H1 (cell line): ENCODE data around the gene MGMT. TPM values are rescaled to one million over a fixed set of nuclear protein-coding genes. Genes with fewer than 3 reads are reported as not detected.

Experiments
- CTCF ChIA-PET: fragments of 300-600 bp; sonication (Branson Sonifier 250); formaldehyde crosslinking; loops from one replicate; lab custom pipeline; 2021; ENCODE audit not compliant: partially characterized antibody; lab: Charles Lee
- POLR2A ChIA-PET: fragments of 300-600 bp; sonication (Branson Sonifier 250); formaldehyde crosslinking; loops from one replicate; lab custom pipeline; 2021; ENCODE audit warnings: inconsistent platforms; ENCODE audit not compliant: partially characterized antibody; lab: Charles Lee
- DNase-seq, 2 experiments: peaks; one replicate each; pipeline versions ENCODE4 v3.0.0 to v3.0.0-alpha.2; 2010 to 2022; ENCODE audit warnings: low spot score in 2 of 2, low read depth in 1 of 2, mixed read lengths in 1 of 2
- FAIRE-seq: peaks from 2 replicates; lab custom pipeline; 2011; peaks lifted over from hg19 to GRCh38; lab: Jason Lieb, UNC
- H2AFZ ChIP-seq: 2 replicates; pipeline ENCODE4 v1.8.1; 2012; ENCODE audit warnings: low read length, inconsistent platforms
- H2AK5ac ChIP-seq: 2 replicates; pipeline ENCODE4 v1.6.1; 2013; ENCODE audit warnings: low read depth, low read length
- H2BK120ac ChIP-seq: replicated peaks from 2 replicates; pipeline ENCODE3; 2013; ENCODE audit warnings: low read depth, low read length, inconsistent platforms
- H2BK12ac ChIP-seq: 2 replicates; pipeline ENCODE4 v1.6.1; 2013; ENCODE audit warnings: low read depth, low read length
- H2BK15ac ChIP-seq: 2 replicates; pipeline ENCODE4 v1.6.1; 2013; ENCODE audit warnings: low read length
- H2BK20ac ChIP-seq: 2 replicates; pipeline ENCODE4 v1.6.1; 2013; ENCODE audit warnings: low read length
- H2BK5ac ChIP-seq: 2 replicates; pipeline ENCODE4 v1.6.1; 2013; ENCODE audit warnings: low read depth, low read length
- H3K14ac ChIP-seq: 2 replicates; pipeline ENCODE4 v1.6.1; 2013; ENCODE audit warnings: inconsistent platforms; ENCODE audit not compliant: insufficient read length
- H3K18ac ChIP-seq: 2 replicates; pipeline ENCODE4 v1.6.1; 2013; ENCODE audit warnings: low read length; ENCODE audit errors: extremely low read depth
- H3K23ac ChIP-seq: 2 replicates; pipeline ENCODE4 v1.6.1; 2013; ENCODE audit warnings: inconsistent platforms; ENCODE audit not compliant: insufficient read length
- H3K23me2 ChIP-seq: 2 replicates; pipeline ENCODE4 v1.6.1; 2013; ENCODE audit warnings: low read depth, low read length
- H3K27ac ChIP-seq: 2 replicates; pipeline ENCODE4 v1.6.1; 2011; ENCODE audit warnings: low read depth, low read length, inconsistent platforms
- H3K27me3 ChIP-seq, 4 experiments: replicated peaks in 1 of 4; 1 replicate in 1 of 4; 2 replicates in 3 of 4; pipeline versions ENCODE4 v1.6.1 to v1.8.1; 2011 to 2013; ENCODE audit warnings: low read length in 3 of 4, mild to moderate bottlenecking in 3 of 4, inconsistent platforms in 2 of 4, mixed read lengths in 2 of 4, moderate library complexity in 1 of 4; ENCODE audit not compliant: control insufficient read depth in 3 of 4, insufficient read depth in 3 of 4; ENCODE audit errors: extremely low read depth in 1 of 4
- H3K36me3 ChIP-seq, 4 experiments: 2 replicates each; pipeline versions ENCODE4 v1.6.1 to v1.8.1; 2011 to 2013; ENCODE audit warnings: mild to moderate bottlenecking in 4 of 4, low read length in 3 of 4, moderate library complexity in 2 of 4, control low read depth in 1 of 4, inconsistent platforms in 1 of 4; ENCODE audit not compliant: insufficient read depth in 4 of 4, control insufficient read depth in 2 of 4
- H3K4ac ChIP-seq: replicated peaks from 2 replicates; pipeline ENCODE3; 2013; ENCODE audit warnings: low read length, low read depth, mixed read lengths, inconsistent platforms; ENCODE audit not compliant: insufficient read length
- H3K4me1 ChIP-seq, 4 experiments: replicated peaks in 1 of 4; 1 replicate in 1 of 4; 2 replicates in 3 of 4; pipeline versions ENCODE4 v1.6.1 to v1.8.1; 2011 to 2013; ENCODE audit warnings: low read length in 3 of 4, inconsistent platforms in 2 of 4, mixed read lengths in 1 of 4; ENCODE audit not compliant: insufficient read depth in 4 of 4, control insufficient read depth in 3 of 4
- H3K4me2 ChIP-seq, 2 experiments: 2 replicates each; pipeline versions ENCODE4 v1.6.1 to v1.8.1; 2011 to 2013; ENCODE audit warnings: low read depth in 2 of 2, low read length in 2 of 2, control low read depth in 1 of 2, inconsistent platforms in 1 of 2, mild to moderate bottlenecking in 1 of 2; ENCODE audit not compliant: insufficient read depth in 1 of 2
- H3K4me3 ChIP-seq, 4 experiments: fragments of 200-600, 300-600 bp in 1 of 4; sonication (generic), shearing (Covaris generic), sonication (Bioruptor Twin) in 1 of 4; 2 replicates each; pipeline versions ENCODE4 v1.5.1 to v1.8.1; 2011 to 2016; ENCODE audit warnings: low read length in 4 of 4, low read depth in 3 of 4, control low read depth in 2 of 4, inconsistent platforms in 2 of 4, mild to moderate bottlenecking in 2 of 4, mixed read lengths in 1 of 4, moderate library complexity in 1 of 4; ENCODE audit not compliant: insufficient read depth in 2 of 4; ENCODE audit errors: extremely low read depth in 1 of 4
- H3K56ac ChIP-seq: replicated peaks from 2 replicates; pipeline ENCODE3; 2013; ENCODE audit warnings: low read depth, mild to moderate bottlenecking, mixed read lengths, low read length, inconsistent platforms; ENCODE audit not compliant: insufficient read length
- H3K79me1 ChIP-seq: 2 replicates; pipeline ENCODE4 v1.6.1; 2013; ENCODE audit warnings: low read depth, low read length, control low read depth
- H3K79me2 ChIP-seq, 2 experiments: 2 replicates each; pipeline versions ENCODE4 v1.6.1 to v1.8.1; 2012 to 2013; ENCODE audit warnings: low read length in 2 of 2, mild to moderate bottlenecking in 2 of 2, inconsistent platforms in 1 of 2; ENCODE audit not compliant: insufficient read depth in 2 of 2, control insufficient read depth in 1 of 2
- H3K9ac ChIP-seq, 4 experiments: replicated peaks in 1 of 4; 1 replicate in 1 of 4; 2 replicates in 3 of 4; pipeline versions ENCODE4 v1.6.1 to v1.8.1; 2011 to 2013; ENCODE audit warnings: low read depth in 3 of 4, low read length in 3 of 4, control low read depth in 2 of 4, mild to moderate bottlenecking in 2 of 4, moderate library complexity in 2 of 4, inconsistent platforms in 1 of 4; ENCODE audit errors: extremely low read depth in 1 of 4
- H3K9me3 ChIP-seq, 2 experiments: 2 replicates each; pipeline versions ENCODE4 v1.6.1 to v1.8.1; 2012 to 2013; ENCODE audit warnings: mild to moderate bottlenecking in 2 of 2, moderate library complexity in 2 of 2, control low read depth in 1 of 2, inconsistent platforms in 1 of 2, low read depth in 1 of 2, low read length in 1 of 2, mixed read lengths in 1 of 2; ENCODE audit not compliant: insufficient read depth in 2 of 2
- H4K20me1 ChIP-seq, 2 experiments: replicated peaks in 1 of 2; 2 replicates each; pipeline versions ENCODE3 to v1.8.1; 2011 to 2013; ENCODE audit warnings: inconsistent platforms in 2 of 2, low read length in 2 of 2, mild to moderate bottlenecking in 1 of 2; ENCODE audit not compliant: insufficient read depth in 2 of 2, control insufficient read depth in 1 of 2
- H4K5ac ChIP-seq: 2 replicates; pipeline ENCODE4 v1.6.1; 2013; ENCODE audit warnings: low read length, low read depth, mixed read lengths, inconsistent platforms; ENCODE audit not compliant: insufficient read length
- H4K8ac ChIP-seq: 2 replicates; pipeline ENCODE4 v1.8.0; 2013; ENCODE audit warnings: mild to moderate bottlenecking, moderate library complexity, low read length, inconsistent platforms; ENCODE audit not compliant: insufficient read depth; ENCODE audit errors: extremely low read depth
- H4K91ac ChIP-seq: replicated peaks from 2 replicates; pipeline ENCODE3; 2013; ENCODE audit warnings: low read length, mixed read lengths, inconsistent platforms; ENCODE audit not compliant: insufficient read length
- EP300 ChIP-seq, 2 experiments: IDR thresholded peaks; 1 replicate in 1 of 2; 2 replicates in 1 of 2; pipeline ENCODE4 v1.6.1; 2011 to 2012; ENCODE audit warnings: low read depth in 2 of 2, low read length in 2 of 2, mild to moderate bottlenecking in 2 of 2, borderline replicate concordance in 1 of 2, inconsistent platforms in 1 of 2, moderate library complexity in 1 of 2
- HDAC6 ChIP-seq: IDR thresholded peaks from one replicate; pipeline ENCODE4 v1.7.1; 2012; ENCODE audit warnings: low read depth, mild to moderate bottlenecking, inconsistent platforms, low read length, moderate library complexity
- KDM5A ChIP-seq: fragments of 200-600 bp; IDR thresholded peaks from 2 replicates; pipeline ENCODE4 v1.7.1; 2012; ENCODE audit warnings: mild to moderate bottlenecking, low read length, inconsistent platforms, mixed read lengths
- RFX5 ChIP-seq: IDR thresholded peaks from 2 replicates; pipeline ENCODE4 v1.6.1; 2011; ENCODE audit warnings: low read depth, low read length, improper control_type of control experiment, borderline replicate concordance
- SAP30 ChIP-seq: fragments of 300-600 bp; sonication (generic); IDR thresholded peaks from 2 replicates; pipeline ENCODE4 v1.7.1; 2012; ENCODE audit warnings: low read length, moderate library complexity, mild to moderate bottlenecking, inconsistent platforms; ENCODE audit not compliant: insufficient read depth, insufficient replicate concordance
- WGBS, 2 experiments: shearing (Covaris generic) in 1 of 2; methylation state at CpG; one replicate each; pipeline versions ENCODE4 v1.1.6 to v1.1.7; 2013 to 2015; ENCODE audit warnings: low lambda C conversion rate in 2 of 2, mixed read lengths in 2 of 2, inconsistent platforms in 1 of 2, low coverage in 1 of 2, missing lambda C conversion rate in 1 of 2; ENCODE audit not compliant: insufficient replicate concordance in 2 of 2, insufficient coverage in 1 of 2, insufficient read length in 1 of 2; ENCODE audit errors: extremely low coverage in 1 of 2, missing lambda C conversion rate in 1 of 2; 5-methylcytosine and 5-hydroxymethylcytosine counted together
- polyA plus RNA-seq, 7 experiments: library from polyadenylated mRNA; depleted of rRNA in 3 of 7; stranded (reverse) in 5 of 7; unstranded in 2 of 7; fragments of >200 nt in 5 of 7; fragments of 200-250 nt in 2 of 7; gene quantifications; 1 replicate in 5 of 7; 2 replicates in 1 of 7; 4 replicates in 1 of 7; pipeline versions ENCODE4 v1.2.1 to v1.2.3, GENCODE V29; 2011 to 2013; ENCODE audit warnings: missing spikeins in 2 of 7, mixed read lengths in 2 of 7
- total RNA-seq: library from RNA; stranded (reverse); fragmentation: NEBNext Ultra II Directional; extraction: Animal tissue kit (Norgen Biotek cat#: 25700); gene quantifications from 2 replicates; pipeline ENCODE4 v1.2.1, GENCODE V29; 2021
- TF ChIP-seq, protein P1 (sequence below): IDR thresholded peaks from 2 replicates; pipeline ENCODE4 v1.6.1; 2012; ENCODE audit warnings: inconsistent platforms

The MGMT gene
- total and polyA plus RNA-seq, 2 of the 8 experiments (the other 6 are each of a cell fraction or from before 2014, with no cell fraction given): 9.9 to 10.7 TPM

DNA sequence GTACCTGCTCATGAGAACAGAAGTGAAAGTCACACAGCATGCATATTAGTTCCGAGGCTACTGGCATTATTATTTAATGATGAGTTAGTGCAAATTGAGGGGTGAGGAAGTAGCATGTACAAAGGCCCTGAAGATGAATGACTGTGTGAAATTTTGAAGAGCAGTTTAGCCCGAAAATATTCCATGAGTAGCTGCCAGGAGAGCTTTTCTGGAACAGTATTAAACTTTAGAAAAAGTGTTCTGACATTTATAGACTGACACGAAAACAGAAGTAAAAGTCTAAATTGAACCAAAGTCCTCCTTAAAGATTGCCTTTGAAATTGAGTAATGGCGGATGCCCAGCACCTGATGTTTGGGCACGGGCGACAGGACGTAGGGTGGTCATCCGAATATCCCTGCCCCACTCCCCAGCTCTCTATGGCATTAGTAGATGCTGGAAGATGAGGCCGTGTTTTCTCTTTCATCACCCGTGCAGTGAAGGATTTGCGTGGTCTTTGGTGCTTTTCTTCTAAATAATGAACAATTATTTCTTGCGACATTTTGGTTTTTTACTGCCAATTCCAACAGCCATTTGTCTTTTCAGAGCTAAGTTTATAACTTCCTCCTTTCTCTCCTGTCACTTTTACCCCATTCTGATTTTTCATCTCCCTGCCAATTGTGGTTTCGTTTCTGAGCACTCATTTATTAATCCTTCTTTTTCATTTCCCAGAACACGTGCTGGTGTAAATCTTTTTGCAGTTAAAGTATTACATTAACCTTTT lies 192.6 kb downstream of the MGMT start:
- H3K9me3 ChIP-seq: peaks cover 0 to under 1% of the 10 kb centered on the region in 2 experiments; a peak in 1 of 4 replicates
- no peak overlapping the region for H2BK20ac ChIP-seq
- no peak overlapping the region for H2BK120ac ChIP-seq
- no peak overlapping the region for H2AFZ ChIP-seq
- peaks cover 0 to 1% (median 0%) of the 10 kb centered on the region in 4 experiments; a peak in 1 of 7 replicates for H3K27me3 ChIP-seq
- H3K79me2 ChIP-seq: no peaks in the 10 kb centered on the region
- H3K4me1 ChIP-seq: peaks cover 0 to 8% (median 4%) of the 10 kb centered on the region in 4 experiments; a peak in 5 of 7 replicates
- no peak overlapping the region for H4K91ac ChIP-seq
- no peak overlapping the region for H3K27ac ChIP-seq
- H3K4me2 ChIP-seq: no peak overlapping the region
- H3K23ac ChIP-seq: no peak overlapping the region
- no peak overlapping the region for H3K4ac ChIP-seq
- no peak overlapping the region for H3K9ac ChIP-seq
- DNase-seq: no peak
- no peaks in the 10 kb centered on the region for H3K23me2 ChIP-seq
- no peak overlapping the region for H2BK12ac ChIP-seq
- no peak overlapping the region for H2BK5ac ChIP-seq
- no peaks in the 10 kb centered on the region for H4K20me1 ChIP-seq
- H3K56ac ChIP-seq: no peak overlapping the region
- ChIA-PET CTCF (interaction anchor here (0.6 to 4.8 kb wide), 19 partner anchors 8 to 1059 kb away, joined by 3 to 38 read pairs (median 4); no protein-coding TSS in a partner anchor), POLR2A (no interaction called here)
- no peak overlapping the region for H3K14ac ChIP-seq
- H4K5ac ChIP-seq: no peak overlapping the region
- no peak overlapping the region for H2AK5ac ChIP-seq
- no peak for TF ChIP-seq SAP30
- no peak for TF ChIP-seq RFX5
- TF ChIP-seq HDAC6: no peak
- TF ChIP-seq KDM5A: no peak
- no peak for TF ChIP-seq EP300 (IDR thresholded peaks at IDR 0.05; ENCODE audit: borderline replicate concordance in 1 of 2, low read depth in 2 of 2, low read length in 2 of 2)
- TF ChIP-seq, protein P1, sequence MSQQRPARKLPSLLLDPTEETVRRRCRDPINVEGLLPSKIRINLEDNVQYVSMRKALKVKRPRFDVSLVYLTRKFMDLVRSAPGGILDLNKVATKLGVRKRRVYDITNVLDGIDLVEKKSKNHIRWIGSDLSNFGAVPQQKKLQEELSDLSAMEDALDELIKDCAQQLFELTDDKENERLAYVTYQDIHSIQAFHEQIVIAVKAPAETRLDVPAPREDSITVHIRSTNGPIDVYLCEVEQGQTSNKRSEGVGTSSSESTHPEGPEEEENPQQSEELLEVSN: no peak
- H3K4me3 ChIP-seq: no peak overlapping the region
- no peak overlapping the region for H4K8ac ChIP-seq
- H3K79me1 ChIP-seq: no peaks in the 10 kb centered on the region
- no peak overlapping the region for H2BK15ac ChIP-seq
- H3K36me3 ChIP-seq: no peaks in the 10 kb centered on the region
- WGBS, 2 experiments: 91% methylated on average over 14 of the region's 14 CpGs; no CpG with 5 or more reads in 1 of the 2 experiments
- FAIRE-seq: no peak
- no peak overlapping the region for H3K18ac ChIP-seq
